GM19397 (cell line): ENCODE measurements around the gene NAA25.
"Not testable (repeated sequence)": the region's sequence is repeated elsewhere in the genome, so short reads cannot be mapped to it uniquely, and the experiment has no call there.

Experiments
- ATAC-seq: cut with Tn5 transposase; IDR thresholded peaks from one replicate; pipeline ENCODE4 v1.9.1; 2021; ENCODE audit warnings: mild to moderate bottlenecking, moderate library complexity; ENCODE audit not compliant: unreplicated experiment

NAA25 gene

DNA sequence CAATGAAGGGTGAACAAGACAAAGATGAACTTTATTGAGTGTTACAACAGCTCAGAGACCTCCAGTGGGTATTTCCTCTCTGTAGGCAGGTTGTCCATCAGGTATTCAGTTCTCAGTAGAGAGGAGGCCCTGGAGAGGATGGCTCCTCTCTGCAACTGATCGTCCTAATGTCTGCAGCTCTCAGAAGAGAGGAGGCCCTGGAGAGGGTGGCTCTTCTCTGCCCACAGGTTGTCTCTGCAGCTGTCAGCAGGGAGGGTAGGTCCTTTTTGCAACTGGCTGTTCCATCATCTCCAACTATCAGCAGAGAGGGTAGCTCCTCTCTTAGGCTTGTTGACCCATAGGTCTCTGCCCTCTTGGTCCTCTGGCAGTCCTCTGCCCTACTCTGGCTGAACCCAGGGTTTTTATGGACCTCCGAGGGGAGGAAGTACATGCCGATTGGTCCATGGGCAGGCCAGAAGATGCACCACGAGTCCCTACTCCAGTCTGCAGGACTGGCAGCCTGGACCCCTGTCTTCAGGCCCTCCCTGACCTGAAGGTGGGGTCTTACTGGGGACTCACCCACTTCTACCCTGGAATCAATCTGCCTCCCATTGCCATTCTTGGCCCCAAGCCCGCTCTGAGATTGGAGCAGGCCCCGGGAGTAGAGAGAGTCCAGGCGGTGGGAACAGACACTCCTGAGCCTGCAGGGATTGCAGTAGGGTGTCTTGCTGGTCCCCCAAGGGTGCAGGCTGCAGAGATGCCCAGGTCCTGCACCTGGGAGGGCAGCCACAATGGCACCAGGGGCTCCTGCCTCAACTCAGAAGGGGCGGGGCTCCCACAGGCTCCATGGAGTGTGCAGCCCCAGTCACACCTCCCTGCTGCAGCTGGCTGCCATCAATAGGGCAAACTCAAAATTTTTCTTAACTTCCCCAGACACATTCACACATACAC lies 97.9 kb downstream of the NAA25 start:
- ATAC-seq: no peak

DNA sequence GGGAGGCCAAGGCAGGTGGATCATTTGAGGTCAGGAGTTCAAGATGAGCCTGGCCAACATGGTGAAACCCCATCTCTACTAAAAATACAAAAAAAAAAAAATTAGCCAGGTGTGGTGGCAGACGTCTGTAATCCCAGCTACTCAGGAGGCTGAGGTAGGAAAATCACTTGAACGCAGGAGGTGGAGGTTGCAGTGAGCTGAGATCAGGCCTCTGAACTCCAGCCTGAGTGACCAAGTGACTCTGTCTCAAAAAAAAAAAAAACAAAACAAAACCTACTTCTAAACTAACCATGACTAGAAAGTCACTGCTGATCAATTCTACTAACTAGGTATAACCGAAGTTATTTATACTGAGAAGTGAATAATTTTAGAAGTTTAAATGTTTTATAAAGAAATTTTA lies 99.0 kb downstream of the NAA25 start:
- not testable (repeated sequence) for ATAC-seq

DNA sequence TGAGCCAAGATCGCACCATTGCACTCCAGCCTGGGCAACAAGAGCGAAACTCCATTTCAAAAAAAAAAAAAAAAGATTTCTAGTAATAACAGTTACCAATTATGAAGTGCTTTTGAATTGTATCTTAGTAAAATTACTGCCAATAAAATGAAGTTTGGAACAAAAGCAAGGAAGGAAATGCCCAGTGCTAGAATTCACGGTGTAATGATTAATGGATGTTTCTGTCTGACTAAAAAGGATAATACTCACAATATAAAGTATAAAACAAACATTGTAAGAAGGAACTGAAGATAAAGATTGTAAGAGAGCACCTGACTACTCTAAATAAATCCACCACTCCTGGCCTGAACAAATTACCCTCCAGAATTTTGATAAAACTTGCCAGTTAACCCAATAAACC lies 99.7 kb downstream of the NAA25 start:
- no peak for ATAC-seq

DNA sequence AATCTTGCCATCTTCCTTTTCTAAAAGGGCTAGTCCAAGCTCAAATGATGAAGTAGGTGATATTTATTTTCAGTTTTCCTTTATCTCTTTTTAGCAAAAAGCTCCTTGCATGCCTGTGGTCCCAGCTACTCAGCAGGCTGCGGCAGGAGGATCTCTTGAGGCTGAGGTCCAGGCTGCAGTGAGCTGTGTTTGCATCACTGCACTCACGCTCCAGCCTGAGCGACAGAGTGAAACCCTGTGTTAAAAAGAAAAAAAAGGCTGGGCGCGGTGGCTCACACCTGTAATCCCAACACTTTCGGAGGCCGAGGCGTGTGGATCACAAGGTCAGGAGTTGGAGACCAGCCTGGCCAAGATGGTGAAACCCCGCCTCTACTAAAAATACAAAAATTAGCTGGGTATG lies 100.6 kb downstream of the NAA25 start:
- no peak for ATAC-seq

DNA sequence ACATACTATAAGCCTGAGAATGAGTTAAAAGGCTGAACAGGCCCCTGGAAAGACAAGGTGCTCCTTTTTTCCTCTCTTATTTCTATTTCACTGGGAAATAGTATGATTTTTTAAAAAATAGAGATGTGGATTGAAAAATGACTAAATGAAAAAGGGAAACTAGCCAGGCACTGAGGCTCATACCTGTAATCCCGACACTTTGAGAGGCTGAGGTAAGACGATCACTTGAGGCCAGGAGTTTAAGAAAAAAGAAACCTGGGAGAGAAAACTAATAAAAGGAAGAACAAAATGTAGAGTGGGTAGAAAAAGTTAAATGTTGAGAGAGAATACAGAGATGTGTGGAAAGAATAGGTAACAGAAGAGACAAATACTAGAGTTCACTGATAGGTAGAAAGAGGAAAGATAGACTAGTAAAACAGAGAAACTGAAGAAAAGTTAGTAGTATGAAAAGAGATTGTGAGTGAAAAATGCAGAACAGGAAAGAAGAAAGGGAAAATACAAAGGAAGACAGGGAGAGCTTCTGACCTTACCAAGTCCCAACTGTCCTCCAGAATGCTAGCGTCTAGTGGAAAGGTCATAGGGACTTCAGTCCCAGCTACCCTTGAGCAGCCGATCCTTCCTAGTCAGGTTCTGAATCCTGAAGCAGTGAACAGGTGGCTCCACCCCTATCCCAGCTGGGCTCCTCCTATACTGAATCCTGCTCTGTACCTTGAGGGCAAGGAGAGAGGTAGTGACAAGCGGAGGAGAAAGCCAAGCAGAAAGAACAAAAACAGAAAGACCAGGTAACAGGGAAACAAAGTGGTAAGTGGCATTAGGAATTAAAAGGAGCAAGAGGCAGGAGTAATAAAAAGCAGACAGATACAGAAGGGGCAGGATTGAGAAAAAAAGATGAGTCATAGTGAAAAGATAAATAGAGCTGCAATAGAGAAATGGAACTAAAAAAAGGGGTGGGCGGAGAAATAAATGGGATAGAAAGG lies 102.9 kb downstream of the NAA25 start:
- ATAC-seq: no peak

DNA sequence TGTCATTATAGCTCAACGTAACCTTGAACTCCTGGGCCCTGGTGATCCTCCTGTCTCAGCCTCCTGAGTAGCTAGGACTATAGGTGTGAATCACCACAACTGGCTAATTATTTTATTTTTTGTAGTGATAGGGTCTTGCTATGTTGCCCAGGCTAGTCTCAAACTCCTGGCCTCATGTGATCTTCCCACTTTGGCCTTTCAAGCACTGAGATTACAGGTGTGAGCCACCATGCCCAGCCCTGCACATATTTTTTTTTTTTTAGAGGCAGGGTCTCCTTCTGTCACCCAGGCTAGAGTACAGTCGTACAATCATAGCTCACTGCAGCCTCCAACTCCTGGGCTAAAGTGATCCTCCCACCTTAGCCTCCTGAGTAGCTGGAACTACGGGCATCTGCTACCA lies 104.5 kb downstream of the NAA25 start:
- ATAC-seq: no peak

DNA sequence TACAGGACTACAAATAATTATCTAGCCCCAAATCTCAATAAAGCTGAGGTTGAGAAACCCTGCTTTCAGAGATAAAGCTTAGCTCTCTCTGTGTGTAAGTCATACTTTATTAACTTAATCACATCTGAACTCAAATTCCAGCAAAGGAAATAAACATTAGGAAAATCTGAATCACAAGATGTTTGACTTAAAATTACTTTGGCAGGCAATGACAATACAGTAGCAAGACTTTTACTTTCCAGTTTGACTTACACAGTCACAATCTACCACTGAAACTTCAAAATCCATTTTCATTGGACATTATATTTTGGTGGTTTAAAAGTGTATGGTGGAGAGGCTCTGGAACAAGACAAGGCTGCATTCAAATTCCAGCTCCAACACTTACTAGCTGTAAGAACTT lies 107.0 kb downstream of the NAA25 start:
- no peak for ATAC-seq

DNA sequence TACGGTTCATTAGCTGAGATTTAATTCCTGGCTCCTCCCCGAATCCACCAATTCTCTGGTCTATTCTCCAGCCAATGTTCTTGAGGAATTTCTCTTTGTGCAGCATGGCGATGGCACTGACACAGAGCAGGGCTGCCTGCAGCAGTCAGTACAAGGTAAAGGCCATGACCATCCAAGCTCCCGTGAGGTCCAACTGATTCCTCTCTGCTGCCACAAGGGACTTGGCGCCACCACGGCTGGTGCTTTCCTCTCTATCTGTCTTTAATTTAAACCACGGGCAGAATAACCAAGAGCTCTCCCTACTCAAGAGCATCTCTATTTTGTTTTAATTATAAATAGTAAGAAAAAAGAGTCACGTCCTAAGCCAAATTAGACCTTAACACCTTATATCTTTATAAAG lies 107.8 kb downstream of the NAA25 start:
- no peak for ATAC-seq

DNA sequence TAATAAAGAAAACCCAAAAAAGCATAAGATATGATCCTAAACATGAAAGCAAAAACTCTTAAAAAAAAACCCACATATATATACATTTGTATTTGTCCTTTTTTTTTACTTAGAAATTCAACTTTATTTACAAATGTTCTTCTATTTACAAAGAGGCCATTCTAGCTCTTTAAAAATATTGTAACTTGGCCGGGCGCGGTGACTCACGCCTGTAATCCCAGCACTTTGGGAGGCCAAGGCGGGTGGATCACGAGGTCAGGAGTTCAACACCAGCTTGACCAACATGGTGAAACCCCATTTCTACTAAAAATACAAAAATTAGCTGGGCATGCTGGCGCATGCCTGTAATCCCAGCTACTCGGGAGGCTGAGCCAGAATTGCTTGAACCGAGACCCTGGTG lies 109.5 kb downstream of the NAA25 start:
- not testable (repeated sequence) for ATAC-seq

DNA sequence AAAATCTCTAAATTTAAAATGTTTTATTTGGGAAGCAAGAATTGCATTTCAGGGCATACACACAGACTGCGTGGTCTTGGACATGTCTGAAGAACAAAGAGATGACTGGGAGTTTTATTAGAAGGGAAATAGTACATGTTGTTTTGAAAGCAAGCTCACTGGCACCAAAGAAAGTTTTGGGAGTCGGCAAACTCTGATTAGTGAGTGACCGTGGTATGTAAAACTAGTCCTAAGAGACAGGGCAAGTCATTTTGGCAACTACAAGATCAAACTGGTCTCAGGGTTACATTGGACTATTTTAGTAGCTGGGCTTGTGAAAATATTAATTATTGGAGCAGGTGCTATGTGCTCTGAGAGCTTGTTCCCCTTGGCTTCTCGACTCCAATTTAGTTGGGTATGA lies 110.6 kb downstream of the NAA25 start:
- ATAC-seq: no peak

DNA sequence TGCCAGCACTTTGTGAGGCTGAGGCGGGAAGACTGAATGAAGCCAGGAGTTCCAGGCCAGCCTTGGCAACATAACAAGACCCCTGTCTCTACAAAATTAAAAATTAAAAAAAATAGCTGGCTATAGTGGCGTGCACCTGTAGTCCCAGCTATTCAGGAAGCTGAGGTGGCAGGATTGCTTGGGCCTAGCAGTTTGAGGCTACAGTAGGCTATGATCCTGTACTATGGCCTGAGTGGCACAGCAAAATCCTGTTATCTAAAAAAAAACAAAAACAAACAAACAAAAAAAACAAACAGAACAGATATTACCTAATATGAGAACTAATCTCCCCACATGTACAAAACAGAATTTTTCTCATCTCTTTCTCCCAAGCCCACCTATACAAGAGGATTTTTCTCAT lies 111.3 kb downstream of the NAA25 start:
- ATAC-seq: no peak

DNA sequence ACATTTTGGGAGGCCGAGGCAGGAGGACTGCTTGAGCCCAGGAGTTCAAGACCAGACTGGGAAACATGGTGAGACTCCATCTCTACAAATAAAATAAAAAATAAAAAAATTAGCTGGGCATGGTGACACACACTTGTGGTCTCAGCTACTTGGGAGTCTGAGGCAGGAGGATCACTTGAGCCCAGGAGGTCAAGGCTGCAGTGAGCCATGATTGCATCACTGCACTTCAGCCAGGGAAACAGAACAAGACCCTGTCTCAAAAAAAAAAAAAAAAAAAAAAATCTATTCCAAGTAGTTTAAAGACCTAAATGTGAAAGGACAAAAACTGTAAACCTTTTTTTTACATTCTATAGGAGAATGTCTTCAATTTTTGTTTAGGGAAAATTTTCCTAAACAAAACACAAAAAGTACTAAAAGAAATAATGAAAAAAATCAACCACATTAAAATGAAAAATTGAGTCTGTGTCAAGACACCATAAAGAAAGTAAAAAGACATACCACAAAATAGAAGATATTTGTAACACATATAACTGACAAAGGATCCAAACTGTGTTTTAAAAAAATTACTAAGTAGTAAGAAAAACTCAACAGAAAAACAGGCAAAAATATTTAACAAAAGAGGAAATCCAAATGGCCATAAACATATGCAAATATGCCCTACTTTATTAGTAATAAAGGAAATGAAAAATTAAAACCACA lies 112.7 kb downstream of the NAA25 start:
- no peak for ATAC-seq

DNA sequence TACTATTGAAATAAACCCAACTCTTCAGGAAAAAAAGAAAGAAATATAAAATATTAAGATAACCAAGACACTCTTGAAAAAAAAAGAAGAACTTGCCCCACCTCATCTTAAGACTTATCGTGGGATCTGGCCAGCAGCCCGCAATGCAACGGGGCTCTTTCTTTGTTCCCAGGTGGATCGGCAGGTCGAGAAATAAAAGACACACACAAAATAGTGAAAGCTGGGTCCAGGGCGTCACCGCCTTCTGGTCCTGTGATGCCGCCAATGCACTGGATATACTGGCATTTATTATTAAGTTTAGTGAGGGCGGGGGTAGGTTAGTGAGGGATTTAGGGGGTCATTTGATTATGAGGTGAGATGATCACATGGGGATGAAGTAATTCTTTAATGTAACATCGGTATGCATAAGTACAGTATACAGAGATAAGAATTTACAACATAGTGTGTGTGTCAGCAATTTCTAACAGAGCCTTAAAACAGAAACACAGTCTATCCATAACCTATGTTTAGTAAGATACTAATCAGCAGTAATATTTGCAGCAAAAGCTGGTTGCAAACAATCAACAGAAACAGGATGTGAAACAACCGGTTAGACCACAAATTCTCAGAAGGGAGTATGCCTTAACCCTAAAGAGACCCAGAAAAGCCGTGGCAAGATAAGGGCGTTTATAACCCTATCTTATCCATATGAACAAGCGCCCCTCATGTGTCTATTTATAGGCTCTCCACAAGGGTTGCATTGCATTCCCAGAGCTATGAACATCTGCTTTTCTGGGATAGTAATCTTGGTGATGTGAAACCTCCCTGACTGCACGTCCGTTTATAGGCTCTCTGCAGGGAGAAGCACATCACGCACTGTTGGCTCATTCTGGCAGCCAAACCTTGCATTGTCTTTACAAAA lies 114.1 kb downstream of the NAA25 start:
- not testable (repeated sequence) for ATAC-seq

DNA sequence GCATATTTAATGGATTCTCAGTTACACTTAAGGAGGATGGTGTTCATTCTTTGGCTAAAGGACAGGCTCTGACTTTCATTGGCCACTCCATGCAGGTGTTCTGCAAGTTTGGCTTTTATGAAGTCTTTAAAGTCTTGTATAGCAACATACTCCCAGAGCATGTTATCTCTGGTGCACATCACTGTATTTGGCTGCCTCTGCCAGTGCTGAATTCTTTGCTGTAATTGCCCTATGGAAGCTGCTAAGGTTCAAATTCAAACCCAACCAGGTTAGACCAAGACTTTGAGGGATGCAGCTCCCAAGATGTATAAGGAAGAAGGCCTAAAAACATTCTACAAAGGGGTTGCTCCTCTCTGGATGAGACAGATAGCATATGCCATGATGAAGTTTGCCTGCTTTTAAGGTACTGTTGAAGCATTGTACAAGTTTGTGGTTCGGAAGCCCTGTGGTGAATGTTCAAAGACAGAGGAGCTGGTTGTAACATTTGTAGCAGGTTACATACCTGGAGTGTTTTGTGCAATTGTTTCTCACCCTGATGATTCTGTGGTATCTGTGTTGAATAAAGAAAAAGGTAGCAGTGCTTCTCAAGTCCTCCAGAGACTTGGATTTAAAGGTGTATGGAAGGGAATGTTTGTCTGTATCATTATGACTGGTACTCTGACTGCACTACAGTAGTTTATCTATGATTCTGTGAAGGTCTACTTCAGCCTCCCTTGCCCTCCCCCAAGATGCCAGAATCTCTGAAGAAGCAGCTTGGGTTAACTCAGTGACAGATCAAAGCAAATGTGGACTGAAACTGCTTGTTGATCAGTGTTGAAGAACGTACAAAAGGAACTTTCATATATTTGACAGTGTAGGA lies 115.1 kb downstream of the NAA25 start:
- ATAC-seq: no peak

DNA sequence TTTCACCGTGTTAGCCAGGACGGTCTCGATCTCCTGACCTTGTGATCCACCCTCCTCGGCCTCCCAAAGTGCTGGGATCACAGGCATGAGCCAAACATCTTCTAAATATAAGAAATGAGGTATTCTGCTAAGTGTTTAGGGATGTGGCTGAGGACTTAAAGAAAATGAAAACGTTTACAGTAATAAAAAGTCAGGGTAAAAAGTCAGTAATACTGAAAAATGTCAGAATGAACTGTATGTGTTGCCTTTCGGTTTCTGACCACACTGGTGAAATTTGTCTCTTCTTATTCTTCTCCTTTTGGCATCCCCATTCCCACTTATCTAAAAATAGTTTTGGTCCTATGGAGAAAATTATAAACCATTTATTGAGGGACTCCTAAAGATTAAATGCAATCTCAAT lies 116.1 kb downstream of the NAA25 start:
- ATAC-seq: no peak

DNA sequence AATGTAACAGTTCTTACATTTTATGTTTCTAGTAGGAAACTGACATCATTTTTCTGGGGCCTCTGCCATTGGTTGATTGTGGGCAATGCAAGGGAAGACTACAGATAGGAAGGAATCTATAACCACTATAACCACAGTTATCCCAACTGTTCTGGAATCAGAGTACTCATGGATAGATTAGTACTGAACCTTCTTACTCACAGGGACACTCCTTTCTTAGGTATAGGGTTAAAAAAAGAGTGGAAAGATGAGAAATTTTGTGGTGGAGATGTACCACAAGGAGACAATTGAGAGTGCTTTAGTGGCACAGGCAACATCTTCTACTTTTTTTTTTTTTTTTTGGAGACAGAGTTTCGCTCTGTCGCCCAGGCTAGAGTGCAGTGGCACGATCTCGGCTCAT lies 116.6 kb downstream of the NAA25 start:
- no peak for ATAC-seq

DNA sequence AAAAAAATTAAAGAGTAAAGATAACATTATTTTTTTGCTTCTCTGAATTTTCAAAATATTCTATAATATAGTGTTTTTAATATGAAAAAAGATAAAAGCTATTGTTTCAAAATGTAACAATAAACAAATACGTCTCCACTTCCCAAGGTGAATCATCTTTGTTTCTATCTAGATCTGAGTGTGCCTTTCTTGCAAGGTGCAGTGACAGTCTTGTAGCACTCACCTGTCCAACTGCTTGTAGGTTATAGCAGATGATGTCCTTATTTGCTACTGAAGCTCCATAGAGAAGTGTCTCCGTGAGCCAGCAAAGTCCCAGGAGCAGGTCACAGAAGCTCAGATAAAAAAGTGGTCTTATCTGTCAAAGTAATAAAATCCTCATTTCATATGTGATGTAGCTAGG lies 117.0 kb downstream of the NAA25 start:
- no peak for ATAC-seq

DNA sequence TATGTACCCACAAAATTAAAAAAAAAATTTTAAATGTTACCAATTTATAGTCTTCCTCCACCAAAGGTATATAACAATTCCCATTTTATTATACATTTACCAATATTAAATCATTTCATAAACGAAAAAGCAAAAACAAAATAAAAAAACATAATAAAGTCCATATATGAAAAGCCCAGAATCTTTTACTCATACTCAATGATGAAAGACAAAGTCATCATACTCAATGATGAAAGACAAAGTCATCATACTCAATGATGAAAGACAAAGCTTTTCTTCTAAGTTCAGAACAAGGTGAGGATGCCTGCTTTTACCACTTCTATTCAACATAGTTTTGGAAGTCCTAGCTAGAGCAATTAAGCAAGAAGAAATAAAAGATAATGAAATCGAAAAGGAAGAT lies 123.8 kb downstream of the NAA25 start:
- no peak for ATAC-seq

DNA sequence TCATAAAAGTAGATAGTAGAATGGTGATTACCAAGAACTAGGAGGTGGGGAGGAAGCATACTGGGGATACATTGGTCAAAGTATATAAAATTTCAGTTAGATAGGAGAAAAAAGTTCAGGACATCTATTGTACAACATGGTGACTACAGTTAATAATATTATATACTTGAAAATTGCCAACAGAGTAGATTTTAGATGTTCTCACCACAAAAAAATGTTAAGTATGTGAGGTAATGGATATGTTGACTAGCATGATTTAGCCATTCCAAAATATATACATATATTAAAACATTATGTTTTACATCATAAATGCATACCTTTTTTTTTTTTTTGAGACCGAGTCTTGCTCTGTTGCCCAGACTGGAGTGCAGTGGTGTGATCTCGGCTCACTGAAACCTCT lies 126.6 kb downstream of the NAA25 start:
- no peak for ATAC-seq
